NCI-H1048 (cell line): Measurements from ENCODE around the gene SREBF2.

Source experiments
- DNase-seq: peaks from one replicate; lab custom pipeline; 2025; lab: John Stamatoyannopoulos, UW

SREBF2 gene

DNA sequence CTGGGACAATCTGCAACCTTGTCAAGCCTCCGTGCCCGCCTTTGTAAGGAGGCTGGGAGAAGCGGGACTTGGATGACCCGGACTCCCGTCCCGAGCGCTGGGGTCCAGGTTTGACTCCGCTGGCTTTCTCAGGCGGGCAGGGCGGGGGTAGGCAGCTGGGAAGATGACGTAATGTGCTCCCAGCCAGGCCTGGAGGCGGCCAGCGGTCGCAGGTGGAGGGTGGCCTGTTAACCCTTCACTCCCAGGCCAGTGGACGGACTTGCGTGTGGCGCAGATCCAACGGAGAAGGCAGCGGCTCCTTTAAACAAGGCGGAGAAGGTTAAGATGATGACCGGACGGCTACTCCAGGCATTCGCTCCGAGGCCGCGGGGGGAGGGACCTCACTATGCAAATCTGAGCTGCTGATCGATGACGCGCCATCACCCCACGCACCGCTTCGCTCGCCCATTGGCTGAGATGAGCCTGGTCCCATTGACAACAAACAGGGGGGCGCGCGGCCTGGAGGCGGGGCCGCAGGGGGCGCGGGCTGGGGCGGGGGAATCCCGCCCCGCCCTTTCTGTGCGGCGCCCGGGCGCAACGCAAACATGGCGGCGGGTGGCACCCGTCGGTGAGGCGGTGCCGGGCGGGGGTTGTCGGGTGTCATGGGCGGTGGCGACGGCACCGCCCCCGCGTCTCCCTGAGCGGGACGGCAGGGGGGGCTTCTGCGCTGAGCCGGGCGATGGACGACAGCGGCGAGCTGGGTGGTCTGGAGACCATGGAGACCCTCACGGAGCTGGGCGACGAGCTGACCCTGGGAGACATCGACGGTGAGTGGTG lies at the start of gene SREBF2:
Gene SREBF2 (plus strand): TSS at position 553 of the 816 bp plus-strand sequence. CDS start 166 bp downstream, at position 719.
- DNase-seq = peak; percentile 93

DNA sequence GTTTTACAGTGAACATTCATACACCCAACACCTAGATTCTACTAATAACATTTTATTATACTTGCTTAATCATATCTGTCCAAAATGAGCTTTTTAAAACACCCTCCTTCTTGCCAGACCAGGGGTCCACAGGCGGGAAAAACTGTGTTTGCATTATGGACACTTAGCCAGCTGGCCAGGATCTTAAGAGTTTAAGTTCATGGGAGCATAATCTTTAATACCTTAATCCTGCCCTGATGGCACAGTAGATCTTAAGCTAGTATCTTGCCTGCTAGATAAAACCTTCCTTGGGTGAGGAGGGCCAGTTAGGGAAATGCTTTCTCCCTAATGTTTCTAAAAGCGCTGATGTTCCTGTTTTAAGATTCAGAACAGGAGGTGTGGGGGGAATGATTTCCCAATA lies 45.6 kb upstream of the SREBF2 start:
- DNase-seq = no peak

DNA sequence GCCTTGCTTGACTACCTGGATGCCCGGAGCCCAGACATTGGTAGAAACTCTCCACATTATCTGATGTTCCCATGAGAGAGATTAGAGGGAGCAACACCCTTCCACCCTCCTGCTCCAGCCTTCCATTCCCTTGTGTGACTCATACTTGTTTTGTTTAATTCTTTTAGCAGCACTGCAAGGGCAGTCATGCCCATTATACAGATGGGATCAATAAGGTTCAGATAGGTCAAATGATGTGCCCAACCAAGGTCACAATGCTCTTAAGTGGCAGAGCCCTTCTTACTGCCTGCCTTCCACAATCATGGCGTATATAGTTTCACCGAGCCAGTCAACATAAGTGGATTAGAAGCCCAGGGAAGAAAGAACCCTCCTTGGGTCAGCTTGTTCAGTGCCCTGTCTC lies 39.0 kb upstream of the SREBF2 start:
- DNase-seq = no peak

DNA sequence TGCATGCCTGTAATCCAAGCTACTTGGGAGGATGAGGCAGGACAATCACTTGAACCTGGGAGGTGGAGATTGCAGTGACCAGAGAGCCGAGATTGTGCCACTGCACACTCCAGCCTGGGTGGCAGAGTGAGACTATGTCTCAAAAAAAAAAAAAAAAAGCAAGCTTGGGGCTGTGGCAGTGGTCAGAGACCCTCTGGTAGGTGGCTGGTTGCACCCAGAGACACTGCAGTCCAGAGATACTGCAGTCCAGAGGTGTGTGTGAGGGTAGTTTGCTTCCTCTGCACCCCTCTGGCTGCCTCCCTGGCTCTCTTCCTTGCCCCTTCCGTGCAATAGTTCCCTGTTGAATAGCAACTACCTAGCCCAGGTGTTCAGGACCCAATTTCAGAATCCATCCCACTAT lies 34.2 kb upstream of the SREBF2 start:
- DNase-seq = no peak

DNA sequence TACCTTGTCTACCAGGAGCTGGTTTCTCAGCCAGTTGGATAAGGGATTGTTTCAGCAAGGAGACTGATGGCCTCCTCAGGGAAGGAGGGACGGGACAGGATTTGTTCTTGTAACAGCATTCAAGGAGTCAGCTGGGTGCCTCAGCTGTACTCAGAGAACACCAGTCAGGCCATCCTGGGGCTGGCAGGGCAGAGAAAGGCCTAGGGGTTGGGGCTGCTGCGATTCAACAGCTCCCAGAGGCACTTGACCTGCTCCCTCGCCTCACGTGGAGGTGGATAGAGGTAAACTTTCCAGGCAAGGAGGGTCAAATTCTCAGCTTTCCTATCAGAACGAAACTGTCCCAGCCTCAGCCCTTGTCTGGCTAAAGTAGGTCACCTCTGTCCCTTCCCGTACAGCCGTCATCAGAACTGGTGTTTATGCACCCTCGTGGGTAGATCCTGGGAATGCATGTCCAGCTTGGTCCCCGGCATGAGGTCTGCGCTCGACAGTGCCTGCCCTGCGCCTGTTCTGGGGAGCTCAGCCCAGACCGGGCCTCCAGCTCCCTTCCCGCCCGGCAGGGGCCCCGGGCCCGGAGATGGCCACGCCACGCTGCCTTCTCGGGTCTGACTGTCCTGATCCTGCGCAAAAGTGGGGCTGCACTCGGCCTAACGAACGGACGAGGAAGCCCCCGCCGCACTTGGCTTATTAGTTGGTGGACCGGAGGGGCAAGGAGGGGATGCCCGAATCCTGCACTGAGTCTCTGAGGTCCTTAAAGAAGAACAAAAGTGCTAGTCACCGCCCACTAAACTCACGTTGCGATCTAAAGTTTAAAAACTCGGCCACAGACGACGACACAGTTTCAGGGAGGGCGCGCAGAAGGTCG lies 33.2 kb upstream of the SREBF2 start:
- no peak for DNase-seq

DNA sequence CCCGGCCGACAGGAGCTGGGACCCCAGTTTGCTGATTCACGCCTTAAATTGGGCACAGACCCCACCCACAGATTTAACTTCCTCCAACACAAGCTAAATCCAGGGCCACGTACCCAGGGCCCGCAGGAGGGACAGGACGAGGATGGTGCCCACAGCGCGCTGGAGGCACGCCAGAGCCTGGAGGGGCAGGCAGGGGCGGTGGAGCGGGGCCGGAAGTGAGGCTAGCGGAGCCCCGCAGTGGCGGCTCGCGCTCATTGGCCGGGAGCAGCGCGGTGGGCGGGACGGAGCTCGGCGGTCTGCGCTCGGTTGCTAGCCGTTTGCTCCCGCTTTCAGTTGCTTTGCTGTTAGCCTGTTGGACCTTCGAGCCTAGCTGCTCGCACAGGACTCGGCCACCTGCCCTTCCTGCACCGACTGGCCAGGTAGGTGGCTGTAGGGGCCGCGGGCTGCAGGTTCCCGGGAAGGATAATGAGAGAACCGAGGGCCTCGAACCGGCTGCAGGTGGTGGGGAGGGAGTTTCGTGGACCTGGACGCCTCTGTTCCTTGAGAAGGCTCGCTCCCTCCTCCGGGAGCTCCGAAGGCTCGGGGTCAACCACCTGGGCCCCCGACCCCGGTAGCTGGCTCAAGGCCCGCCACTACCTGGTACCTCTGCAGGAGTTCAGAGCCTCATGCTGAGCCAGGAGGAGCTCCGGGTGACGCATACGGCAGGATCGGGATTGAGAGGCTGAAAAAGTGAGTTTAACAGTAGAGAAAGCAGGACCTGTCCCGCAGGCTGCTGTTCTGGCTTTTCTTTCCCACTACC lies 32.4 kb upstream of the SREBF2 start, which contains the start of gene CCDC134:
Gene CCDC134 (plus strand): TSS at position 332 of the 799 bp plus-strand sequence. CDS start 8,212 bp downstream, outside the sequence.
- peak; percentile 50 for DNase-seq

DNA sequence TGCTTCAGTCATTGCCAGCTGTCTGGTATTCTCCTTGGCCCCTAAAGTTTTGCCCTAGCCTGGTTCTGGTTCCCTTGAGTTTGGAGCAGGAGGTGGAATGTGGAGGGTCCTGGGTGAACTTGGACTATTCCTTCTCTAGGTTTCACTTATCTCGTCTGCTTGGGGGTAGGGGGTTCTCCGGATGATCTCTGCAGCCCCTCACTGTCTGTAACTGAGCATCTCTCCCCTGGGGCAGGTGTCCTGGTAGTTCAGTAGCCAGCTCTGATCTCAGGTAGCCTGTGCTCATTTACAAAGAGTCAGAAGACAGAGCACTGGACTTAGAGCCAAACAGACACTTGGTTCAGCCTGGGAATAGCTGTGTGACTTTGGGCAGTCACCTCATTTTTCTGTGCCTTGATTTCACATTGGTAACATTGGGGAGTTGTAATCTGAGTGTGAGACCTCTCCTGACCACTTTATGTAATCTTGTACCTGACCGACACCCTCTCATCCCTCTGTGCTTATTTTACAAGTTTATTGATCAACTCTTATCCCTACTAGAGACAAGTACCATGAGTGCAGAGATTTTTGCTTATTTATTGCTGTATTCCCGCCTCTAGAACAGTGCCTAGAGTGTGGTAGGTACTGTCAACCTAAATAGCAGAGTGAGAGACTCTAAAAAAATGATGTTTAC lies 31.6 kb upstream of the SREBF2 start:
- DNase-seq = no peak

DNA sequence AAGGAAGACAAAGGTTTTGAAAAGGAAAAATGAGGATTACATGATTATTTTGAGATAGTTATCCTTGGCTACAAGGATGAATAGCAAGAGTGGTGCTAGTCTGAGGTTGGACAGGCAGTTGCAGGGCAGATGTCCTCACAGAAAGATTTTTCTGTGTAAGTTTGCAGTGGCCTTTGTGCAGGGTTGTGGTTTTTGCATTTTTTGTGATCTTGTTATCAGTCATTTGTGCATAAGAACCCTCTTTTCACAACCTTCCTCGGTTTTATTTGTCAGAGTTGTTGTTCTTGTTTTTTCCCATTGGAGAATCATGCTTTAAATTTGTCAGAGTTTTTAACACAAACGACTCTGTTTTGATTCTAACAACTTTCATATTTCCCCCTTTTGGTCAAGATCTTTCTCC lies 31.0 kb upstream of the SREBF2 start:
- no peak for DNase-seq

DNA sequence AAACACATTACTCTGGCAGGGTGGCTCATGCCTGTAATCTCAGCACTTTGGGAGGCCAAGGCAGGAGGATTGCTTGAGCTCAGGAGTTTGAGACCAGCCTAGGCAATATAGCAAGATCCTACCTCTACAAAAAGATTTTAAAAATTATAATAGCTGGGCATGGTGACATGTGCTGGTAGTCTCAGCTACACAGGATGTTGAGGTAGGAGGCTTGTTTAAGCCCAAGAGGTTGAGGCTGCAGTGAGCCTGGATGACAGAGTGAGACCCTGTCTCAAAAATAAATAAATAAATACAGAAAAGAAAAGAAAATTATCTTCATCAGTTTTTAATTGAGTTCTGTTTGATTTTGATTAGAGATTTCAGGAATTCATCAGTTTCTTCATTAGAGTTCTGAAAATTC lies 27.3 kb upstream of the SREBF2 start:
- DNase-seq = no peak

DNA sequence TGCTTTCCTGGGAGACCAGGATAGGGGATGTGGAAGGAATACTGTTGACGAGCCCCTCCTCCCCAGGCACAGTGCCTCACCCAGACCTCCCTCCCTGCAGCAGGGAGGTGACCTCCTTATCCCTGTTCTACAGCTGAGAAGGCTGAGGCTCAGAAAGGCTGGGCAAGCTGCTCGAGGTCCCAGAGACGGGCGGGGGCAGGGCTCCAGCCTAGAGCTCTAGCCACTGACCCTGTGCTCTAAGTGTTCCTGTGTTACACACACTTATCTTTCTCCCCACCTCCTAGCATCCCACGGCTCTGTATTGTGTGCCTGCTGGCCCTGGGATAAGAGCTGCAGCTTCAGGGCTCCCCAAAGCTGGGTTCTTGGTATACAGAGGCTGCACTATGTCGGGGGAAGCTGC lies 24.5 kb upstream of the SREBF2 start:
- no peak for DNase-seq

DNA sequence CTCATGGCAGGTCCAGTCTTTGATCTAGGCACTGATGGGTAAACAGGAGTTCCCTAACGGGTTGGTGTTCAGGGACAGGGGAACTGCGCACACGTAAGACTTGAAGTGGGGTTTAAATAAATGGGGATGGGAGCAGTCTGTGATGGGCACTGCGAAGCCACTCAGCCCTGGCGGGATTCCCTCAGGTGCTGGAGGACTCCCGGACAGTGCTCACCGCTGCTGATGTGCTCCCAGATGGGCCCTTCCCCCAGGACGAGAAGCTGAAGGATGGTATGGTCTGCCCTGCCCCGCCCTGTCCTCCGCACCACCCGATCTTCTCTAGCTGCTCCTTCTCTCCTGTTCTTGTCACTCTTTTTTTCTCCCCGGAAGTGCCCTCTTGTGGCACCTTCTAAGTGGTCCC lies 22.9 kb upstream of the SREBF2 start:
- no peak for DNase-seq

DNA sequence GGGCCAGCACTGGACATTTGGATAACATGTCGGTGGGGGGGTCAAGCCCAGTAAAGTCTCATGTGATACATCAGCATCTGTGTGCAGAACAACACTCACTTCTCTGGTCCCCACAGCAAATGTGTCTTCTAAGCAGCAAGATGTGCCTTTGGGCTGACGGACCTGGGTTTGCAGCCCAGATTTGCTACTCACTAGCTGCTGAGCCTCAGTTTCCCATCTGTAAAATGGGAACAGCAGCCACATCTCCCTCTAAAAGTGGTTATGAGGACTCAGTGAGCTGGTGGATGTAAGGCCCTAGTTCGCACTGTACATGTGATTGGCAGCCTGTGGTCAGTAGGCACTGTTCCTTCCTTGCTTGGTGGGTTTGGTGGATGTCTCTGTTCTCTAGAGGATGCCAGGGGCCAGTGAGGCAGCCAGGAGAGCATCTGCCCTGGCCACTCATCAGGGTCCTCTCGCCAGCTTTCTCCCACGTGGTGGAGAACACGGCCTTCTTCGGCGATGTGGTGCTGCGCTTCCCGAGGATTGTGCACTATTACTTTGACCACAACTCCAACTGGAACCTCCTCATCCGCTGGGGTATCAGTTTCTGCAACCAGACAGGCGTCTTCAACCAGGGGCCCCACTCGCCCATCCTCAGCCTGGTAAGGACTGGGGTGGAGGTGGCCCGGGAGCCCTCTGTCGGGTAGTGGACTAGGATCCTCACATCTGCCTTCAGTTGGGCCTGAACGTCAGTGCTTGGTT lies 19.9 kb upstream of the SREBF2 start:
- no peak for DNase-seq

DNA sequence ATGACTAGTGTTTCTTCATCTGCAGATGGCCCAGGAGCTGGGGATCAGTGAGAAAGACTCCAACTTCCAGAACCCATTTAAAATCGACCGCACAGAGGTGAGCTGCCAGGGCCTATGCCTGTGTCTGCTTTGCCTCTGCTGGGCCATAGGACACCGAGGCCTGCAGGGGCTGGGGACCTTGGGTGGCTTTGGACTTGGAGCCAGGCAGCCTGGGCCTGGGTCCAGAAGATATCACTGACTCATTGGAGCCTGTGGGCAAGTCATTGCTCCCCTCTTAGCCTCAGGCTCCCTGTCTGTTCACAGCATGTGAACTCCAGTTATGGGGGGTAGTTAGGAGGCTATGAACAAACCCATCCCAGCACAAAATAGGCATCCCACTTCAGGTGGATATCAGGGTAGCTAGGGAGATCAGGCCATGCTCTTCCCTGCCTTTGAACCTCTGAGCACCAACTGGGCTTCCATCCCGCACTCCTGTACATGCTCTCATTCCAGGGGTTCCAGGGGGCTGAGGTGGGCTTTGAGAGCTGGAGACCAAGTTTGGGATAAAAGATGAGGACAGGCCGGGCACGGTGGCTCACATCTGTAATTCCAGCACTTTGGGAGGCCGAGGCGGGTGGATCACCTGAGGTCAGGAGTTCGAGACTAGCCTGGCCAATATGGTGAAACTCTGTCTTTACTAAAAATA lies 19.0 kb upstream of the SREBF2 start:
- no peak for DNase-seq

DNA sequence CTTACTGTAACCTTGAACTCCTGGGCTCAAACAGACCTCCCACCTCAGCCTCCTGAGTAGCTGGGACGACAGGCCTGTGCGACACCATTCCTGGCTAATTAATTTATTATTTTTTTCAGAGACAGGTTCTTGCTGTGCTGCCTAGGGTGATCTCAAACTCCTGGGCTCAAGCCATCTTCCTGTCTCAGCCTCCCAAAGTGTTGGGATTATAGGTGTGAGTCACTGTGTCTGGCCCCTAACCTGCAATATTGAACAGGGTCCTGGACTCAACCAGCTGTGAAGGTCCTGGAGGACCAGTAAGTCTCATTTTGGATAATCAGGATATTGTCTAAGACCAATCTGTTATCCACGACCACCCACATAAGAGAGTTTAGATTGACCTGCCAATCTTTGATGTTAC lies 17.2 kb upstream of the SREBF2 start:
- DNase-seq = no peak

DNA sequence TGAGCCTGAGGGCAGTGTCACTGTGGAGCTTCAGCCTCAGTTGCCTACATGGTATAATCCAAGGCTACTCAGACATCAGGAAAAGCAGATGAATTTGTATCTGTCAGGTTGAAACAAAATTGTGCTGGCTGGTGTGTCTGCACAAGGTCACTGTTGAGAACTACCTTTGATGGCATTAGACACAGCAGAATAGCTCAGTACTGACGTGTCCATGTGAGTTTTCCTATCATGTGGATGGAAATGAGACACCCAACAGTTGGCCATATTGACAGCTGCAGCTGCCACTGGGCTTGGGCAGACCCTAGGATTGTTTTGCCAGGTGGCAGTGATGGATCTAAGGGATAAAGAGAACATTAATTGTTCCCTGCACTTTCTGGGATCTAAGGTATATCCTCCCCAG lies 16.7 kb upstream of the SREBF2 start:
- no peak for DNase-seq

DNA sequence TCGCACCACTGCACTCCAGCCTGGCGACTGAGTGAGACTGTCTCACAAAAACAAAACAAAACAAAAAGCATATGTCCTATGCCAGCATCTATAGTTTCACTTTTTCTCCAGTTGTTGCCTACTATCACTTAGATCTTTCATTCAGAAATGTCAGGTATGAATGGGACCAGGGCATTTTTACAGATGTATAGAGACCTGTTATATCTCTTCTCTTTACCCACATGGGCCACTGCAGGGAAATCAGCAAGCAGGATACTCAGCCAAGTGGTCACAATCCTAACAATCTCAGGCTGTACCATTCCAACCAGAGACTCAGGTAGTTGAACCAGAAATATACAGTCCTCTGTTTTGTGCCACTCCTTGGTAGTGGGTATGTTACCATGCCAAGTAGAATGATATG lies 16.0 kb upstream of the SREBF2 start:
- no peak for DNase-seq

DNA sequence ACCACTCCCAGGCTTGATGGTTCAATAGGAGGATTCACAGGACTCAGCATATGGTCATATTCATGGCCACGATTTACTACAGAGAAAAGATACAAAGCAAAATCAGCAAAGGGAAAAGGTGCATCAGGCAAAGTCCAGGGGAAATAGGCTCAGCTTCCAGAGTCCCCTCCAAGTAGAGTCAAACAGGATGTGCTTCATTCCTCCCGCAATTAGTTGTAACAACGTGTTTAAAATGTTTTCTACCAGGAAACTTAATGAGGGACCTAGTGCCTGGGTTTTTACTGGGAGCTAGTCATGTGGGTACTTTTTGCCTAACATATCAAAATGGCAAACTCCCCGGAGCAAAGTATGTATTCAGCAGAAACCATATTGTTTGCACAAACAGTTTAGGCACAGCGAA lies 14.9 kb upstream of the SREBF2 start:
- no peak for DNase-seq

DNA sequence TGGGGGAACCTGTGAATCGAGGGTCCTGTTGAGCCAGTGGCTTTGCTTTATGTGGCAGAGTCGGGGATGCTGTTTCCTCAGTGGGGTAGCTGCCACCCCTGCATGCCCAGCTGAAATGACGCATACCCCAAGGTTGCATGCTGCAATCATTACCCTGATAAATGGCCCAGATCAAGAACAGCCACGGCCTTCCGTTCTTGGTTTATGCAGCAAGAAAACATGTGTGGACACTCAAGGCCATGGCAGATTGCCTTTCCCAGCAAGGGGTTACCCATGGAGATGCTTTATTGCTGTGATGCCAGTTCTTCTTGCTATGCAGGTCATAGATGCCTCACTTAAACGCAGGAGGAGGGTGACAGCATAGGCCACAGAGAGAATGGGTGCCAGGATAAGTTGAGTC lies 14.3 kb upstream of the SREBF2 start:
- DNase-seq = no peak

DNA sequence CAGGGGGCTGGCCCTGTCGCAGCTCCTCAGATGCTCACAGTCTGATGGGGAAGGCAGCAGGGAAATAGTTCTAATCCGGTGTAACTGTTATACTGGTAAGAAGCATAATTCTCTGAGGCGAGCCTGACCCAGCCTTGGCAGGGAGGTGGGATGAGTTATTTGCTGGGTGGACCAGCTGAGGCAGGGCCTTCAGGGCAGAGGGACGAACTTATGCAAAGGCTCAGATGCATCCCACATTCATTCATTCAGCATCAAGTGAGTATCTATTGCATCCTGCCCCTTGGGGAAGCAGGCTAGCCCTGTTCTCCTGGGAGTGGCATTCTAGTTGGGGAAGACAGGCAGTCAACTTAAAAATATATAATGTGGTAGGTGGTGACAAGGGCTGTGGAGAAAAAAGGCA lies 13.6 kb upstream of the SREBF2 start:
- no peak for DNase-seq

DNA sequence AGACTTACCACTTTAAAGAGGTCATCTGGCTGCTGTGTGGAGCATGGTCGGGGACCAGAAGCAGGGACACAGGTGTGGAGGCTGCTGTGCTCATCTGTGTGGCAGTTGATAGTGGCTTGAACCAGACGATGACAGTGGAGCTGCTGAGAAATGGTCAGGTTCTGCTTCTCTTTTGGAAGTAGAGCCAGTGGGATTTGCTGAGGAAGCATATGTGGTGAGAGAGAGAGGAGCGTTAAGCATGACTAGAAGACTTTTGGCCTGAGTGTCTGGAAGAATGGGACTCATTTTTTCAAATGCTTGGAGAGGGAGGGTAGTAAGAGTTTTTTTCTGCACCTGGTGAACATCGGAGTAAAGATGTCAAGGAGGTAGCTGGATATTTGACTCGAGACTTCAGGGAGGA lies 12.5 kb upstream of the SREBF2 start:
- no peak for DNase-seq
